ENCODE data around the gene EFCC1. TPM values are rescaled to one million over a fixed set of nuclear protein-coding genes. Genes with fewer than 3 reads are reported as not detected.

EFCC1 gene
- total and polyA plus RNA-seq, 2 of the 8 experiments (the other 6 are each of a cell fraction or from before 2014, with no cell fraction given): 0.14 to 0.37 TPM

DNA sequence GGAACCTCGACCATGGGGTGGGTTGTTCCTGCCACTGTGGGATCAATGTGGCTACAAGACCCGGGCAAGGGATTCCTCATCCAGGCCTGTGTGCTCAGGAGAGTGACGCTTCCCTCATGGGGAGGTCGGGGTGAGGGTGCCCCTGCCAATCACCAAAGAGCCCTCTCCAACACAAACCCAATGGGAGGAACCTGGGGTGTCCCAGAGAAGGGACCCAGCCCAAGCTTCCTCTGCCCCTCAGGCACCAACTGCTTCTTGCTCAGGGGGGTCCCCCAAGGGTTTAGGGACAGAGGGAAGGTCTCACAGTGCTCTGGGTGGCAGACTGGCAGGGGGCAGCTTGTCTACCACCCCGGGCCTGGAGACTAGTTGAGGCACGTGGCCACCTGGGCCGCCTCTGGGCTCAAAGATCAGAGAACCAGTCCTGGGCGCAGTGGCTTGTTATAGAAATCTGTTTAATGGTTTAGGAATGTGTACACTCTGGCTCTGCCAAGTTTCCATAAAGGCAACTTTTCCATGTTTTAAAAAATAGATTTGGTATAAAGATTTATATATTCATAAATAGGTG lies 86.1 kb downstream of the EFCC1 start:
- CTCF ChIA-PET (ENCODE audit: partially characterized antibody): interaction anchor here (0.6 to 4.0 kb wide), 4 partner anchors 16 to 120 kb away, joined by 3 to 38 read pairs (median 10); no protein-coding TSS in a partner anchor
- H2AFZ ChIP-seq (ENCODE audit: low read length): no peak overlapping the region
- WGBS, 2 experiments (ENCODE audit: extremely low coverage in 1 of 2, insufficient coverage in 1 of 2, insufficient read length in 1 of 2, insufficient replicate concordance in 2 of 2, low coverage in 1 of 2, low lambda C conversion rate in 2 of 2, missing lambda C conversion rate in 1 of 2): 88% methylated on average over 8 of the region's 8 CpGs; no CpG with 5 or more reads in 1 of the 2 experiments

More for the DNA sequence above, 86.1 kb downstream of the EFCC1 start:
- Histone ChIP-seq H3K4ac (replicated peaks; ENCODE audit: insufficient read length, low read depth, low read length) (no peak overlapping the region), H3K27me3 (replicated peaks in 1 of 4; ENCODE audit: control insufficient read depth in 3 of 4, extremely low read depth in 1 of 4, insufficient read depth in 3 of 4, low read length in 3 of 4) (0 out of 7 replicates have a peak, but pooled peaks cover 0 to 3% (median 0%) of the 10 kb centered on the region in 4 experiments), H2BK12ac (ENCODE audit: low read depth, low read length) (no peak overlapping the region), H2BK20ac (ENCODE audit: low read length) (no peak overlapping the region), H3K9me3 (ENCODE audit: insufficient read depth in 2 of 2, low read depth in 1 of 2, low read length in 1 of 2) (no peaks in the 10 kb centered on the region), H3K18ac (ENCODE audit: extremely low read depth, low read length) (no peak overlapping the region), H3K4me1 (replicated peaks in 1 of 4; ENCODE audit: control insufficient read depth in 3 of 4, insufficient read depth in 4 of 4, low read length in 3 of 4) (no peaks in the 10 kb centered on the region), H3K23me2 (ENCODE audit: low read depth, low read length) (no peaks in the 10 kb centered on the region), H3K79me1 (ENCODE audit: low read depth, low read length) (no peaks in the 10 kb centered on the region), H4K5ac (ENCODE audit: insufficient read length, low read depth, low read length) (no peak overlapping the region), H2AK5ac (ENCODE audit: low read depth, low read length) (no peak overlapping the region), H3K9ac (replicated peaks in 1 of 4; ENCODE audit: extremely low read depth in 1 of 4, low read depth in 3 of 4, low read length in 3 of 4) (no peak overlapping the region), H4K91ac (replicated peaks; ENCODE audit: insufficient read length, low read length) (no peak overlapping the region), H3K27ac (ENCODE audit: low read depth, low read length) (no peak overlapping the region), H3K56ac (replicated peaks; ENCODE audit: insufficient read length, low read depth, low read length) (no peak overlapping the region), H3K79me2 (ENCODE audit: control insufficient read depth in 1 of 2, insufficient read depth in 2 of 2, low read length in 2 of 2) (no peaks in the 10 kb centered on the region), H3K14ac (ENCODE audit: insufficient read length) (no peak overlapping the region), H2BK5ac (ENCODE audit: low read depth, low read length) (no peak overlapping the region), H4K20me1 (replicated peaks in 1 of 2; ENCODE audit: control insufficient read depth in 1 of 2, insufficient read depth in 2 of 2, low read length in 2 of 2) (no peaks in the 10 kb centered on the region), H4K8ac (ENCODE audit: extremely low read depth, insufficient read depth, low read length) (peak overlapping the region; percentile 89; the same call in 1 of the 2 replicates), H2BK15ac (ENCODE audit: low read length) (no peak overlapping the region), H3K36me3 (ENCODE audit: control insufficient read depth in 2 of 4, insufficient read depth in 4 of 4, low read length in 3 of 4) (peaks cover 0 to 3% (median 0%) of the 10 kb centered on the region in 4 experiments; a peak in 2 of 8 replicates), H3K4me3 (ENCODE audit: extremely low read depth in 1 of 4, insufficient read depth in 2 of 4, low read depth in 3 of 4, low read length in 4 of 4) (no peak overlapping the region), H3K4me2 (ENCODE audit: insufficient read depth in 1 of 2, low read depth in 2 of 2, low read length in 2 of 2) (no peak overlapping the region), H2BK120ac (replicated peaks; ENCODE audit: low read depth, low read length) (no peak overlapping the region), H3K23ac (ENCODE audit: insufficient read length) (no peak overlapping the region)
- DNase-seq (ENCODE audit: low read depth in 1 of 2, low spot score in 2 of 2) (no peak), FAIRE-seq (no peak)
- TF ChIP-seq CBX5 (IDR thresholded peaks at IDR 0.05; ENCODE audit: low read depth, low read length) (no peak), RAD21 (IDR thresholded peaks at IDR 0.05 in 1 of 2, conservative IDR thresholded peaks at IDR 0.05 in 1 of 2; ENCODE audit: low read depth in 2 of 2, low read length in 2 of 2) (no peak), SP4 (IDR thresholded peaks at IDR 0.05; ENCODE audit: low read length) (no peak), HDAC6 (IDR thresholded peaks at IDR 0.05; ENCODE audit: low read depth, low read length) (no peak), SUZ12 (IDR thresholded peaks at IDR 0.05; ENCODE audit: low read length) (no peak), BRCA1 (IDR thresholded peaks at IDR 0.05; ENCODE audit: low read depth, low read length) (no peak), CREB1 (IDR thresholded peaks at IDR 0.05) (no peak), PHF8 (conservative IDR thresholded peaks at IDR 0.05; ENCODE audit: low read depth, low read length) (no peak), NRF1 (IDR thresholded peaks at IDR 0.05; ENCODE audit: low read depth, low read length) (no peak)
- TF ChIP-seq, protein P1, sequence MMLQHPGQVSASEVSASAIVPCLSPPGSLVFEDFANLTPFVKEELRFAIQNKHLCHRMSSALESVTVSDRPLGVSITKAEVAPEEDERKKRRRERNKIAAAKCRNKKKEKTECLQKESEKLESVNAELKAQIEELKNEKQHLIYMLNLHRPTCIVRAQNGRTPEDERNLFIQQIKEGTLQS (IDR thresholded peaks at IDR 0.05; ENCODE audit: insufficient read depth, low read depth, low read length): no peak
- TF ChIP-seq, protein P2, sequence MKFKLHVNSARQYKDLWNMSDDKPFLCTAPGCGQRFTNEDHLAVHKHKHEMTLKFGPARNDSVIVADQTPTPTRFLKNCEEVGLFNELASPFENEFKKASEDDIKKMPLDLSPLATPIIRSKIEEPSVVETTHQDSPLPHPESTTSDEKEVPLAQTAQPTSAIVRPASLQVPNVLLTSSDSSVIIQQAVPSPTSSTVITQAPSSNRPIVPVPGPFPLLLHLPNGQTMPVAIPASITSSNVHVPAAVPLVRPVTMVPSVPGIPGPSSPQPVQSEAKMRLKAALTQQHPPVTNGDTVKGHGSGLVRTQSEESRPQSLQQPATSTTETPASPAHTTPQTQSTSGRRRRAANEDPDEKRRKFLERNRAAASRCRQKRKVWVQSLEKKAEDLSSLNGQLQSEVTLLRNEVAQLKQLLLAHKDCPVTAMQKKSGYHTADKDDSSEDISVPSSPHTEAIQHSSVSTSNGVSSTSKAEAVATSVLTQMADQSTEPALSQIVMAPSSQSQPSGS (IDR thresholded peaks at IDR 0.05; ENCODE audit: low read length): no peak
- POLR2A ChIA-PET (ENCODE audit: partially characterized antibody): interaction anchor here (1.0 to 1.1 kb wide), 3 partner anchors 9 to 140 kb away, joined by 3 to 4 read pairs (median 3); no protein-coding TSS in a partner anchor
